ENCODE data around the gene TMEM221.

DNA sequence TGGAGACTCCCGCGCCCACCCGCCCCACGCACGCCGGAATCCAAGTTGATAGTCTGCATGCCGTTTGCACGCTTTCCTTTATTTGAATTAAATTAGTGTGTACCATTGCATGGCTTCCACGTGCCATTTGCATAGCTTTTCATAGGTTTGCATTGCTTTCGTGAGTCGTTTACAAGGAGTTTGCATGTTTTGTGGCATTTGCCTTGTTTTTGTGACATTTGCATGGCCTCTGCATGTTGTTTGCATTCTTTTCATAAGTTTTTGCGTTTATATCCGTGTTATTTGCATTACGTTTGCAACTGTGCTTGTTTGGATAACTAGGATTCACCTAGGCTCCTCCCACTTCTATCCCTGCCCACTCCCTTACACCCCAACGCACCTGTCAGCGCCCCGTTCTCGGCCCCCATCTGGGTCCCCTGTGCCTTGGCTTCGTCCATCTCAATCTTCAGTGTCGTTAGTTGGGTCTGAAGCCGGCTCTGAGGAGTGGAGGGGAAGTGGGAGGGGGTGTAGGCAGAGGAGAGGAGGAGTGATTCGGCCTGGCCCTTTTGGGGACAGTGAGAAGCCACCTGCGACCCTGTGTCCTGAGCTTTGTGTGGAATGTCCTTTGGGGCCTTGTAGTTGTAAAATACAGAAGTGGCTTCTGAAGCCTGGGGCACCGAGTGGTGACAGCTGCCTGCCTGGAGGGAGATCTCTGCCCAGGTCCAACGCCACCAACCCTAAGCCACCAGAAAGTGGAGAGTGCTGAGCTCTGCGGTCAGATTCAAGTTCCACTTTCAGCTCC is 56.9 kb downstream of the TMEM221 start:
- no peak for TF ChIP-seq YY1 (IDR thresholded peaks at IDR 0.05; ENCODE audit: insufficient read depth, insufficient read length)
- no peak for TF ChIP-seq ZNF274 (IDR thresholded peaks at IDR 0.05; ENCODE audit: low read depth, low read length)
- no peak for TF ChIP-seq SUZ12 (IDR thresholded peaks at IDR 0.05; ENCODE audit: extremely low read depth, insufficient read depth, insufficient read length)
